IPS DF 6.9 (cell line): ENCODE measurements around the gene TMSB10.
"Not testable (repeated sequence)": the region's sequence is repeated elsewhere in the genome, so short reads cannot be mapped to it uniquely, and the experiment has no call there.

ENCODE experiments used
- DNase-seq: peaks from one replicate; pipeline ENCODE4 v3.0.0-alpha.2; 2013; ENCODE audit warnings: low read depth, low spot score
- H3K27ac ChIP-seq: one replicate; pipeline ENCODE4 v1.5.1; 2013; ENCODE audit warnings: low read length, control low read depth
- H3K27me3 ChIP-seq: 2 replicates; pipeline ENCODE4 v1.6.1; 2013; ENCODE audit warnings: mild to moderate bottlenecking, low read length; ENCODE audit not compliant: control insufficient read depth, insufficient read depth
- H3K36me3 ChIP-seq: 2 replicates; pipeline ENCODE4 v1.6.1; 2013; ENCODE audit warnings: low read length; ENCODE audit not compliant: control insufficient read depth, insufficient read depth
- H3K4me1 ChIP-seq: 2 replicates; pipeline ENCODE4 v1.6.1; 2013; ENCODE audit warnings: low read length; ENCODE audit not compliant: control insufficient read depth, insufficient read depth
- H3K4me3 ChIP-seq: 2 replicates; pipeline ENCODE4 v1.5.1; 2013; ENCODE audit warnings: mild to moderate bottlenecking, low read length
- H3K9me3 ChIP-seq: 2 replicates; pipeline ENCODE4 v1.6.1; 2013; ENCODE audit warnings: low read length, inconsistent platforms; ENCODE audit not compliant: control insufficient read depth, insufficient read depth
- WGBS: extraction: QIAGEN DNeasy Blood & Tissue Kit; methylation state at CpG from one replicate; pipeline ENCODE4 v1.1.7; 2013; ENCODE audit warnings: mixed read lengths, missing lambda C conversion rate; ENCODE audit not compliant: insufficient read length, insufficient coverage; 5-methylcytosine and 5-hydroxymethylcytosine counted together

TMSB10 gene

DNA sequence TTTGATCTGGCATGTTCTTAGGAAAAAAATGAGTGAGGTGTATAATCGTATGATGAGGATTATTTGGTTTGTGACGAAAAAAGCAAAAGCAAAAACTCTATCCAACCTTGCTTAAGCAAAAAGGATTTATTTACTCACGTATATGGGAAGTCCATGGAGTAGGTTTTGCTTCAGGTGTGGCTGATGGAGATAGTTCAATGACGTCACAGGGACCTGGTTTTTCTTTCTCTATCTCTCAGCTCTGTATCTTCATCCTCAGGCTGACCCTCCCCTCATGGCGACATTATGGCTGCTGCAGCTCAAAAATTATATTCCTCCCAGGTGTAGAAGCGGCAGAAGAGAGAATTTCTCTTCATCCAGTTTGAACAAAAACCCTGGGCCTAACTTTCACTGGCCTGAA lies 8.9 kb downstream of the TMSB10 start:
- DNase-seq, result no peak
- no peaks in the 10 kb centered on the region for H3K4me1 ChIP-seq
- 100% methylated on average over 2 of the region's 6 CpGs for WGBS

DNA sequence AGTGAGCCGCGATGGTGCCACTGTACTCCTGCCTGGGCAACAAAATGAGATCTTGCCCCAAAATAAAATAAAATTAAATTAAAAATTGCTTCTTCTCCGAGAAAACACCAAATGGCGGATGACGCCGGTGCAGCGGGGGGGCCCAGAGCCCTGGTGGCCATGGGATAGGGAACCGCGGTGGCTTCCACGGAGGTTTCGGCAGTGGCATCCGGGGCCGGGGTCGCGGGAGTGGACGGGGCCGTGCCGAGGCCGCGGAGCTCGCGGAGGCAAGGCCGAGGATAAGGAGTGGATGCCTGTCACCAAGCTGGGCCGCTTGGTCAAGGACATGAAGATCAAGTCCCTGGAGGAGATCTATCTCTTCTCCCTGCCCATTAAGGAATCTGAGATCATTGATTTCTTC lies 10.2 kb downstream of the TMSB10 start:
- H3K36me3 ChIP-seq, H3K27ac ChIP-seq, H3K9me3 ChIP-seq, H3K4me3 ChIP-seq, H3K27me3 ChIP-seq, DNase-seq, H3K4me1 ChIP-seq: not testable (repeated sequence)
- no CpG with 5 or more reads among the region's 24 CpGs for WGBS

More for the DNA sequence above, 8.9 kb downstream of the TMSB10 start:
- H3K36me3 ChIP-seq, result peaks cover under 1% of the 10 kb centered on the region; the same call in 1 of the 2 replicates
- H3K4me3 ChIP-seq, result no peak overlapping the region
- no peaks in the 10 kb centered on the region for H3K9me3 ChIP-seq
- H3K27me3 ChIP-seq, result no peaks in the 10 kb centered on the region
- no peak overlapping the region for H3K27ac ChIP-seq

DNA sequence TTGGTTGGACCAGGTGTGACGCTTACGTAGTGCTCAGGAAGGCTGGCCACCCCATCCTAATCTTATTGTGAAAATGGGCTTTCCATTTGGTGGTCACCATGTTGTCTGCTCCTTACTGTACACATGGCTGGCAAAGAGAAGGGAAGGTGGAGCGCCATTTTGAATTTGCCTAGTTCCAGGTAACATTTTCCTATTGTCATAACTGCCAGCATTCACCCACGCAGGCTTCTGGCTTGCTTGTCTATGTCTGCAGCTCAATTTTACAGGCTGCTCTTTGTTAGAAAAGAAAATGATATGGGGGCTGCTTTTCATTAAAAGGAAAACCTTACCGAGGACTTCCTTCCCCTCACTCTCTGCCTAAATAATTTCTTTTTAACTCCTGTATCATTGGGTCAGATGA lies 12.4 kb downstream of the TMSB10 start:
- H3K27me3 ChIP-seq, H3K36me3 ChIP-seq, DNase-seq, H3K4me1 ChIP-seq, H3K27ac ChIP-seq, H3K4me3 ChIP-seq, H3K9me3 ChIP-seq: not testable (repeated sequence)
- WGBS, result no CpG with 5 or more reads among the region's 5 CpGs

DNA sequence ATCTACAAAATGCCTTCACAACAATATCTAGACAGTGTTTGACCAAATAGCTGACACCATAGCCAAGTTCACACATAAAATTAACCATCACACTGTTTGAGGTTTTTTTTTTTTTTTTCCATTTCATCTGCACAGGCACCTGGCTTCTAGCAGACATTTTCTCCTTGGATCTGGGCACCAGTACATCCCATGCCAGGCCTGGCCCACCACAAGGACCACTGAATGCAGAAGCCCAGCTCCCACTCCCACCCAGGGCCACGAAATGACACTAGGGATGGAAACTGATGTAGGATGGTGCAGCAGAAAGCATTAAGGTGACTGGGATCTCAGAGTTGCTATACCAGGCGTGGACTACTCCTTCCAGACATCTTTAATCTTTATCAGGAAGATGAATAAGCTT lies 13.0 kb downstream of the TMSB10 start:
- whole genome bisulfite sequencing, result no CpG with 5 or more reads among the region's 2 CpGs
- Histone ChIP-seq H3K27me3 (no peaks in the 10 kb centered on the region), H3K4me3 (no peak overlapping the region), H3K9me3 (no peaks in the 10 kb centered on the region), H3K4me1 (no peaks in the 10 kb centered on the region), H3K27ac (no peak overlapping the region), H3K36me3 (no peaks in the 10 kb centered on the region)
- DNase-seq, result no peak

DNA sequence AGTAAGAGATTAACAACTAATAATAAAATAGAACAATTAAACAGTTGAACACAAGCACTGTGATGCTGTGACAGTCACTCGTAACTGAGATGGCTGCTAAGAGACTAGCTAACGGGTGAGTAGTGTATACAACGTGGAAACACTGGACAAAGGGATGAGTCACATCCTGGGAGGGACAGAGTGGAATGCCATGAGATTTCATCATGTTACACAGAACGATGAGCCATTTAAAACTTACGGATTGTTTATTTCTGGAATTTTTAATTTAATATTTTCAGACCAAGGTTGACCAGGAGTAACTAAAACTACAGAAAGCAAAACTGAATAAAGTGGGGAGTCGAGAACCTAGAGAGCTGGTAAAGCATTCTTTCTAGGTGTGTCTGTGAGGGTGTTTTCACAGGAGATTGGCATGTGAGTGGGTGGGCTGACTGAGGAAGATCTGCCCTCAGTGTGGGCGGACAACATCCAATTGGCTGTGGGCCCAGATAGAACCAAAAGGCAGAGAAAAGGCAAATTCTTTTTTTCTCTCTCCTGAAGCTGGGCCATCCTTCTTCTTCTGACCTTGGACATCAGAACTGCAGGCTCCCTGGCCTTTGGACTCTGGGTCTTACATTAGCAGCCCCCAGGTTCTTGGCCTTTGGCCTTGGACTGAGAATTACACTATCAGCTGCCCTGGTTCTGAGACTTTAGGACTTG lies 14.6 kb downstream of the TMSB10 start:
- Histone ChIP-seq H3K27ac (no peak overlapping the region), H3K4me3 (no peak overlapping the region), H3K4me1 (peaks cover 2% of the 10 kb centered on the region; the same call in 1 of the 2 replicates), H3K36me3 (no peaks in the 10 kb centered on the region), H3K27me3 (no peaks in the 10 kb centered on the region), H3K9me3 (no peaks in the 10 kb centered on the region)
- no CpG with 5 or more reads among the region's 7 CpGs for WGBS
- DNase-seq, result no peak

DNA sequence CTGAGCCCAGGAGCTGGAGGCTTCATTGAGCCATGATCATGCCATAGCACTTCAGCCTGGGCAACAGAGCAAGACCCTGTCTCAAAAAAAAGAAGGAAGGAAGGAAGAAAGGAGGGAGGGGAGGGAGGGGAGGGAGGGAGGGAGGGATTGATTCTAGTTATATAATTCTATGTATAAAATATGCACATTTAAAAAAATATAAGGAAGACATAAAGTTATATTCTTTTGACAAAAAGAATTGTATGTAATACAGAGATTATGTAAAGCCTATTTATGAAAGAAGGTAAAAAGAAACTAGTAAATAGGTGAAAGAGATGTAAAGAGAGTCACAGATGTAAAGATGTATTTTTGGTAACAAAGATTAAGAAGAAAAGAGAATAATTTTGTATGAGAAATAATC lies 17.6 kb downstream of the TMSB10 start:
- Histone ChIP-seq H3K9me3 (no peaks in the 10 kb centered on the region), H3K4me3 (no peak overlapping the region), H3K27ac (no peak overlapping the region), H3K36me3 (no peaks in the 10 kb centered on the region), H3K27me3 (no peaks in the 10 kb centered on the region), H3K4me1 (peaks cover 7% of the 10 kb centered on the region)
- no peak for DNase-seq

DNA sequence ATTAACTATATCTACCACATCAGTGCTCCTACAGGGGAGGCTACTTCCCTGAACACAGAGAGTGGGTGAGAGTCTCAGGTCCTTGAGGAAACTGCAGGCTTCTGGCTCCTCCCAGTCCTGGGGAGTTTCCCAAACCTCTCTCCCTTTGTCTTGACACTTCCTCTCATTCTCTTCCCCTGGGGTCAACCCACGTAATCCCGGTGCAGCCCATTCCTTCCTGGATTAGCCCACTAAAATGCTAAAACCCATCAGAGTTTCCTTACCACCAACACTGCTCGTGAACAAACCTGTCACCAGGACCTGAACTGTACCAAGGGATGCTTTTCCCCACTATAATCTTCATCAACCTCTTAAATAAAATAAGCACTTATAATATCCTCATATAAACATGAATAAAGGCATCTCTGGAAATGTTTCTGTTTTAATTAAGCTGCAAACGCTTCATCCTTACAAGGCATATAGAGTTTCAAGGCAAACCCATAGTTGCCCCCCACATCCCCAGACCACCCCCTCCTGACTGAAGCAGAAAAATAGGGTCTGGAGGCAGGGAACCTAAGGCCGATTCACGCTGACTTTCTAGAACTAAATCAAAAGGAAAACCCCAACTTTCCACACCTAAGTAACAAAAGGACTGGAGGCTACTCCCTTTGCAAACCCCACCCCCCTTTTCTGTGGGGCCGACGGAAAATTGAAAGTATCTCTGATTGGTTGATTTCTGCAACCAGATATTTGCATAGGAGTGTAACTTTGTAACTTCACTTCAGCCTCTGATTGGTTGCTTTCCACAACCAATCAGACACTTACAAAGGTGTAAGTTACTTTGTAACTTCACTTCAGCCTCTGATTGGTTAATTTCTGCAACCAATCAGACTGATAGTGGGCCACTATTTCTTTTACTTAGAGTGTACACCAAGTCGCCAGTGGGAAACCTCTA lies 19.0 kb downstream of the TMSB10 start:
- Histone ChIP-seq H3K36me3 (no peaks in the 10 kb centered on the region), H3K4me1 (peaks cover 7% of the 10 kb centered on the region), H3K27me3 (no peaks in the 10 kb centered on the region), H3K27ac (no peak overlapping the region), H3K9me3 (no peaks in the 10 kb centered on the region), H3K4me3 (no peak overlapping the region)
- no peak for DNase-seq
- no CpG with 5 or more reads among the region's 9 CpGs for WGBS

DNA sequence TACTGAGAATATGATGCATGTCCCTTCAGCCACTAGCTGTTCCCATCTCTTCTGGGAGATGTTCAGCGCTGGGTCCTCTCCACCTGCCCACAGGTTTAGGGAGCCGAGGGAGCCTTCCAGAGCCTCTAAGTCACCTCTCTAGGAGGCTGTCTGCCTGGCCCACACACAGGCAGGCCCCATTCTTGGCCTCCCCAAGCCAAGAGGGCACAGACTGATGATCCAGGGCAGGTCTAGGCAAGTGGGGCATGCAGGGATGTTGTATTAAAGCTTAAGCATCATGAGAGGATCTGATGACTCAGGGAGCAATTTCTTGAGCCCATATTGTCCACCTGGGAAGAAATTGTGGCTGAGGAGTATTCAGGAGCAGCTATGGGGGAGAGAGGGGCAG lies 19.9 kb downstream of the TMSB10 start:
- Histone ChIP-seq H3K36me3 (no peaks in the 10 kb centered on the region), H3K9me3 (no peaks in the 10 kb centered on the region), H3K4me3 (no peak overlapping the region), H3K27me3 (no peaks in the 10 kb centered on the region), H3K4me1 (peaks cover 7% of the 10 kb centered on the region), H3K27ac (no peak overlapping the region)
- DNase-seq, result no peak
- WGBS, result no CpG with 5 or more reads among the region's 2 CpGs

DNA sequence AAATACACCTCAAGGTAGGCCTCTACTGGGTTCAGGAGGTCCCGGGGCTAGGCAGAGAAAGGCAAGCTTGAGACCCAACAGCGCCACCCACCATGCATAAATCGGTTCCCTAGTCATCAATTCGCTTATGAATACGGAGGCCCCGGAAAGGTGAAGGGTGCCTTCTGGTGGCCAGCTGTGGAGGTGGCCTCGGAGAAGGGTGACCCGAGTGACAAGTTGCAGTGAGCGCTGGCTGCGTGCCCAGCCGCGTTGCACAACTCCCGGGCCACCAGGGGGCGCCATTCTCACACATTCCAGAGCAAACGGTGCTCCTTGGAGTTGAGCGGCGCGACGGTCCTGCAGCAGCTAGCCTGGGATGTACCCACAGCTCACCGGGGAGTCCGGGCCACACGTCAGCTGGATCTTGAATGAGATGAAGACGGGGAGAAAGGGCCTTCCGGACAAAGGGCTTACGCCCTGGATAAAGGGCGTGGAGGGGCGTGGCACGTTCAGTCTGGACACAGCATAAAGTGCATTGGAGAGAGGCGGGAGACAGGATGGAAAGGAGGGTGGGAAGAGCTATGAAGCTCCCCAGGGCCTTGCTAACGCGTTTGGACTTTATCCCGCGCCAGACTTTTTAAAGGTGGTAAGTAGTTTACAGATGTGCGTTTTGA lies 20.4 kb downstream of the TMSB10 start:
- H3K9me3 ChIP-seq, result no peaks in the 10 kb centered on the region
- H3K27me3 ChIP-seq, result no peaks in the 10 kb centered on the region
- no peaks in the 10 kb centered on the region for H3K36me3 ChIP-seq
- peak; percentile 95 for DNase-seq
- H3K4me1 ChIP-seq, result peaks cover 7% of the 10 kb centered on the region
- no CpG with 5 or more reads among the region's 34 CpGs for WGBS
- H3K4me3 ChIP-seq, result peak overlapping the region; percentile 13; the same call in 1 of the 2 replicates
- no peak overlapping the region for H3K27ac ChIP-seq

DNA sequence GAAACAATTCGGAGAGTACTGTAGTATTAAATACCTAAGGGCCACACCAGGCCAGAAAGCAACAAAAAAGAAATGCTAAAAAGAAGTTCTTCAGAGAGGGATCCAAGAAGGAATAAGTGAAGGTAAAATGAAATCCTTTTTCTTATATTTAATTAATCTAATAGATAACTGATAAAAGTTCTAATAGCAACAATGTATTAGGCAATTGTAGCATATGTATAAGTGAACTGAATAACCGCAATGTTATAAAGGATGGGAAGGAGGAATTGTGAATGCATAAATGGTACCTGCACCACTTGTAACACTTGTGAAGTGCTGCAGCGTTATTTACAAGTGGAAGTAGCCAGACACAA lies 21.8 kb downstream of the TMSB10 start:
- peaks cover 7% of the 10 kb centered on the region for H3K4me1 ChIP-seq
- WGBS, result no CpG with 5 or more reads among the region's 3 CpGs
- no peak for DNase-seq
- no peaks in the 10 kb centered on the region for H3K27me3 ChIP-seq
- no peak overlapping the region for H3K27ac ChIP-seq
- no peaks in the 10 kb centered on the region for H3K36me3 ChIP-seq
- H3K9me3 ChIP-seq, result no peaks in the 10 kb centered on the region
- no peak overlapping the region for H3K4me3 ChIP-seq
